ENCODE measurements around the gene RIPK4.

The RIPK4 gene

DNA sequence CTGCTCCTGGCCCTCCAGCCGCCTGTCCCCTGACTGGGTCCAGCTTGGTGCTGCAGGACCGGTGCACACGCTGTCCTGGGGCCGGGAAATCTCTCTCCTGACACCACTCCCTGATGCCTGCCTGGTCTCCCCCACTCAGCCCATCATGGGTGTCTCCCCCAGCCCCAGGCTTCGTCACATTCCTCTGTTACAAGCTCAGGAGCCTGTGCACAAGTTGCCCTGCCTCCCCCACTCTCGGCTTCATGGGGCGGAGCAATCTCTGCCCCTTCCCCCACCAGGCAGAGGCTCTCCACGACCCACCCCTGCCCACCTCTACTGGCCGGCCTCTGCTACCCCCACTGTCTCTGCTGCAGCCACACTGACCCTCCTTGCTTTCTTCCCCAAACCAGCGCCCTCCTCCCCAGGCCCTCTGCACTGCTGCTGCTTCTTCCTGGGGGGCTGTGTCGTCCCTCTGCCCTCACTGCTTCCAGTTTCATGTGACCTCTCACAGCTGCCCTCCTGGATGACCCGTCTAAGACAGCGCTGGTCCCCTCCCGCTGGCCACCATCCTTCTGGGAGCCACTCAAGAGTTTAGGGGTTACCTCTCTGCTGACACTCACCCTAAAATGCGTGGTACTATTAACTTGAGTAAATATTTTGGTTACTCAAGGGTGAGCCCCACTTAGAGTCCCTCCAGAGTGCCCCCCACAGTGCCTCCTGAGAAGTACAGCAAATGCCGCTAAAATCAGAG is 5.7 kb upstream of the RIPK4 start:
- H3K9ac ChIP-seq (ENCODE audit: low read length), result no peak overlapping the region
- H3K27ac ChIP-seq (ENCODE audit: low read depth, low read length), result no peak overlapping the region
- H3K4me3 ChIP-seq (ENCODE audit: low read length), result no peak overlapping the region
- H3K4me1 ChIP-seq (ENCODE audit: control insufficient read depth, insufficient read depth, low read length), result peaks cover 4% of the 10 kb centered on the region
- H3K36me3 ChIP-seq (ENCODE audit: control insufficient read depth, insufficient read depth, low read length), result no peaks in the 10 kb centered on the region
- H3K27me3 ChIP-seq (ENCODE audit: control insufficient read depth, insufficient read depth, low read length), result peaks cover 34% of the 10 kb centered on the region

DNA sequence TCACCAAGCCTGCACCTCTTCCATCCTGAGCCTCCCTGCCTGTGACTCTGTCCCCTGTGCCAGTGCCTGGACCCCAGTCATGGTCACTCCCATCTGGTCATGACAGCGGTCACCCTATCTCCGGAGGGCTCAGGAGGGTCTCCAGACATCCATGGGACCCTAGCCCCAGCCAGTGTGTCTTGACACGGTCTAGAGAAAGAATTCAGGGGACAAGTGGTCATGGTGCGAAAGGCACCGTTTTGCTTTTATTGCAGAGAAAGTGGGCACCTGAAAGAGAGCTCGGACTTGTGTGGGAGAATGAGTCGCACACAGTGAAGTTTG is 4.7 kb upstream of the RIPK4 start:
- H3K4me1 ChIP-seq (ENCODE audit: control insufficient read depth, insufficient read depth, low read length), result peaks cover 4% of the 10 kb centered on the region
- no peak overlapping the region for H3K9ac ChIP-seq (ENCODE audit: low read length)
- H3K27ac ChIP-seq (ENCODE audit: low read depth, low read length), result no peak overlapping the region
- no peak overlapping the region for H3K4me3 ChIP-seq (ENCODE audit: low read length)
- H3K36me3 ChIP-seq (ENCODE audit: control insufficient read depth, insufficient read depth, low read length), result no peaks in the 10 kb centered on the region
- peaks cover 34% of the 10 kb centered on the region for H3K27me3 ChIP-seq (ENCODE audit: control insufficient read depth, insufficient read depth, low read length)

DNA sequence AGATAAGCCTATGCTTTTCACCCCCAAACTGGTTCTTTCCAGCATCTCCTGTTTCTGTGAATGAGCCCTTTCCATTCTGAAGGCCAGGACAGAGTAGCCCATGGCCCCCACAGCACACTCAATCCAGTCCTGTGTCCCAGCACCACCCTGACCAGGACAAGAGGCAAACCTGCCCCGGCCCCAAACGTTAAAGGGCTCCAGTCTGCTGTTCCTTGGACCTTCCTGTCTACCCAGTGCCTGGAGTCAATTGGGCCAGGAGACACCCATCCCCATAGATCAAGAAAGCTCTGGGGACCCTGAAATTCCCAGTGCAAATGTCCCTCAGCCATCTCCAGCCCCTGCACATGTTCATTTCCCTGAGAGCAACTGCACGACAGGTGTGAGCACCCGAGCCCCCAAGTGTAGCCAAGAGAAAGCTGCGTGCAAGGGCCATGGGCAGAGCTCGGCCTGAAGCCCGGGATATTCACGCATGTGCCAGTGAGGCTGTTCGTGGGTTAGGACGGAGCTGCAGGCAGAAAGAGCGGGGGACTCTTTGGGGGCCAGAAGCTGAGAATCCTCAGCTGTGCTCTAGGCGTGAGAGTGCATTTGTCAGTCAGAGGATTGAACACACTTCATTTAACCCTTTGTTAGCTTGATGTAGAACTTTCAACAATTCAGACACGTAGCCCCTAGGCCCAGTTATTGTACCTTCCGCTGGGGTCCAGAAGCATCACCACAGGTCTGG is 4.2 kb upstream of the RIPK4 start:
- Histone ChIP-seq H3K4me1 (ENCODE audit: control insufficient read depth, insufficient read depth, low read length) (peaks cover 4% of the 10 kb centered on the region), H3K36me3 (ENCODE audit: control insufficient read depth, insufficient read depth, low read length) (no peaks in the 10 kb centered on the region), H3K4me3 (ENCODE audit: low read length) (no peak overlapping the region), H3K27me3 (ENCODE audit: control insufficient read depth, insufficient read depth, low read length) (peaks cover 34% of the 10 kb centered on the region), H3K9ac (ENCODE audit: low read length) (no peak overlapping the region), H3K27ac (ENCODE audit: low read depth, low read length) (no peak overlapping the region)

DNA sequence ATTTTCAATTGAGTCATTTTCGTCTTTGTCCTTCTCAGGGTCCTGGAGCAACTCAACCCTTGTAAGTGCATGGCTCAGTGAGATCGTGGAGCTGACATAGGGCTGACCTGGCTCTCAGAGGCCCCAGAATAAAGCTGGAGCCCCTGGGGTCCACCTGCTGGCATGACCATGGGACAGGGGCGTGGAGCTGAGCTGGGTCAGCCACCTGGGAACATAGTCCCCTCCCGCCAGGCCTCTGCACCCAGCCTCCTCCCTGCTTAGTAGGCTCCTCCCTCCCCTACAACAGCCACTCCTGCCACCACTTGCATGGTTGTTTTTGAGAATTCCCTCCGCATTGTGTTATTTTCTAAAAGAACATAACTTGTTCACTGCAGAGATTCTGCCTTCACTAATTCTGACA is 3.1 kb upstream of the RIPK4 start:
- H3K27me3 ChIP-seq (ENCODE audit: control insufficient read depth, insufficient read depth, low read length), result peaks cover 32% of the 10 kb centered on the region

DNA sequence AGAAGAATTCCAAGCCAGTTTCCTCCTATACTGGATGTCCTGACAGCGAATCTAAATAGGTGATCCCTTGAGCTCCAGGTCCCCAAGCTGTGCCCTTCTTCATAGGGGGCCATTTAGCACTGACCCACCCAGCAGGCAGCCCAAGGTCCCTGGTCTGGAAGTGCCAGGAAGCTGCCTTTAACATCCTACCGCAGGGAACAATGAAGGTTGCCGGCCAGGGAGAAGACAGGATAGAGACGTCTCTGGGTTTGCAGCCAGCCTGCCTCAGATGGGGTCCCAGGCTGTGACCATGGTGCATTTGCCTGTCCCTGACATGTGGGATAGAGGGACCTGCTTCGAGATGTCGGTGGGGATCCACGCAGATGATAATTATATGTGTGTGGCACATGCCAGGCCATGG is 2.7 kb upstream of the RIPK4 start:
- Histone ChIP-seq H3K27ac (ENCODE audit: low read depth, low read length) (no peak overlapping the region), H3K9ac (ENCODE audit: low read length) (no peak overlapping the region), H3K36me3 (ENCODE audit: control insufficient read depth, insufficient read depth, low read length) (no peaks in the 10 kb centered on the region), H3K4me1 (ENCODE audit: control insufficient read depth, insufficient read depth, low read length) (peaks cover 4% of the 10 kb centered on the region), H3K27me3 (ENCODE audit: control insufficient read depth, insufficient read depth, low read length) (peaks cover 32% of the 10 kb centered on the region), H3K4me3 (ENCODE audit: low read length) (no peak overlapping the region)

More for the DNA sequence above, 3.1 kb upstream of the RIPK4 start:
- no peak overlapping the region for H3K9ac ChIP-seq (ENCODE audit: low read length)
- H3K27ac ChIP-seq (ENCODE audit: low read depth, low read length), result no peak overlapping the region
- no peak overlapping the region for H3K4me3 ChIP-seq (ENCODE audit: low read length)
- H3K4me1 ChIP-seq (ENCODE audit: control insufficient read depth, insufficient read depth, low read length), result peaks cover 4% of the 10 kb centered on the region
- no peaks in the 10 kb centered on the region for H3K36me3 ChIP-seq (ENCODE audit: control insufficient read depth, insufficient read depth, low read length)

DNA sequence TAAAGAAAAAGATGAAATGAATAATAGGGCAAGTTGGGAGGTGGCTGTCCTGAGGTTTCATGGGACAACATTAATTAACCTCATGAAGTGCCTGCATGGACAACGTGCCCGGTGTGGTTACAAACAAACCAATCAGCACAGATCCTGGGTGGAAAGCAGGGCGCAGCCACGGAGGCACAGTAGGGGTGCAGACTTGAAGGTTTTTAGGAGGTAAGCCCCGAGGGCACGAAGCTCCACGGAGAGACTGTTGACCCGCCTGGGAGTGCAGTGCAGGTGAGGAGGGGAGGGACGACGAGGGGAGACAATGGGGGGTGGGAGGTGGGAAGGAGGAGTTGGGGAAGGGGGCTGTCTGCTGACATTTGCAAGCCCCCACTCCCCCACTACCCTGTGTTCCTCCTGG is 2.3 kb upstream of the RIPK4 start:
- Histone ChIP-seq H3K4me3 (ENCODE audit: low read length) (peak overlapping the region; percentile 39), H3K27me3 (ENCODE audit: control insufficient read depth, insufficient read depth, low read length) (peaks cover 35% of the 10 kb centered on the region), H3K27ac (ENCODE audit: low read depth, low read length) (no peak overlapping the region), H3K4me1 (ENCODE audit: control insufficient read depth, insufficient read depth, low read length) (peaks cover 4% of the 10 kb centered on the region), H3K9ac (ENCODE audit: low read length) (no peak overlapping the region), H3K36me3 (ENCODE audit: control insufficient read depth, insufficient read depth, low read length) (no peaks in the 10 kb centered on the region)

DNA sequence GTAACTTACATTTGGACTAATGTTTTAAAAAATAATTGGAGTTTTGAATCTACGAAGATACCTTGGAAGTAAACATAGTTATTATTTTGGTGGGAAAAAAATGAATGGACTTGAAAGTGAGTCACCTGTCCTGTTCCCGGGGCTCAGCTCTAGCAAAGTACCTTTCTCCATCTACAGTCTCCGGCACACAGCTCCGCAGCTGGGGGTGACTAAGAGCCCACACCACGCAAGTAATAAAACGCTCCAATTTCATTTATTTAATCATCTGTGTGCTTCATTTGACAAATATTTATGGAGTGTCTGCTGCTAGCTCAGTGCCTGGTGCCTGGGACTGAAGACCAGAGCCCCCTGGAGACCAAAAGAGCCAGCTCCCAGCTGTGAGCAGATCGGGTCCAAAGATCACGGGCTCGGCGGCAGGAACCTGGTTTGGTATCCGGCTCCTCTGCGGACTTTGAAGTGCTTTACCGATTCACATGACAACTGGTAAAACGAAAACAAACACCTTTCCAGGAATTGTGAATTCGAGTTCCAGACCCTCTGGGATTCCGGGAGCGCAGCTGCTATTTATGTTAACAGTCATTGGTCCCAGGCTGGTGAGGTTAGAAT is 1.7 kb upstream of the RIPK4 start:
- no peaks in the 10 kb centered on the region for H3K36me3 ChIP-seq (ENCODE audit: control insufficient read depth, insufficient read depth, low read length)
- peaks cover 37% of the 10 kb centered on the region for H3K27me3 ChIP-seq (ENCODE audit: control insufficient read depth, insufficient read depth, low read length)
- no peak overlapping the region for H3K9ac ChIP-seq (ENCODE audit: low read length)
- peaks cover 4% of the 10 kb centered on the region for H3K4me1 ChIP-seq (ENCODE audit: control insufficient read depth, insufficient read depth, low read length)
- H3K4me3 ChIP-seq (ENCODE audit: low read length), result peak overlapping the region; percentile 45
- no peak overlapping the region for H3K27ac ChIP-seq (ENCODE audit: low read depth, low read length)

DNA sequence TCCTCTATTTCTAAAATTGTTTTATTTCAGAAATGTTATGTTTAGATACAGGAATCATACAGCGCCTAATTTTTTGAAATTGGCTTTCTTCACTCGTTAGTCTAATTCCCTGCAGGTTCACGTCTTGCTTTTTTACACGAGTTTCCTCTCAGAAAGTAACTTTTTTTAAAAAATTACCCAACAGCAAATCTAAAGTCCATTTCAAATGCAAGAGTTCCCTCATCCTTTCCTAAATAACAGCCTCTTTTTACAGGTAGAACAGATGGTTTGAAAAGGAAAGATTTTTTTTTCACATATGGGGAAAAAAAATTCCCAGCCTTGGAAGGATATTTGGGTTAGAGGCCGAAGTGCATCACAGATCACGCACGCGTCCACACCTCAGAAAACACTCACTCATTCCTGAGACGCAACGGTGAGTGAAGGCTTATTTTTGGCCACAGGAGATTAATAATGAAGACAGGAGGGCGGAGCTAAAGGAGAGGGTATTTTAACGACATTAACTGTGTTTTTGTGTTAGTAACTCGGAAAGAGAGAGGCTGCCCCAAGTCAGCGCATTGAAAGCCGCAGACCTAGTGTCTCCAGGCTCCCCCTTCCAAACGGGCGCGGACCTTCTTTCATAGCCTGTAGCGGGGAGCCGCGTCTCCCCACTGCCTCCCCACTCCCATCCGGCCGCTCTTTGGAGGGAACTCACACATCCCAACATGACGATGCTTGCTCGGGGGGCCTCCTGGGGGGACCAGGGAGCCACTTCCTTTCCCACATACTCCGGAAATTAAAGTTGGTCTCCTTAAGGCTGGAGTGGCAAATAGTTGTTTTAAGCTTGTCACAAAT is 969 bp upstream of the RIPK4 start:
- no peak overlapping the region for H3K27ac ChIP-seq (ENCODE audit: low read depth, low read length)
- peaks cover 37% of the 10 kb centered on the region for H3K27me3 ChIP-seq (ENCODE audit: control insufficient read depth, insufficient read depth, low read length)
- H3K36me3 ChIP-seq (ENCODE audit: control insufficient read depth, insufficient read depth, low read length), result no peaks in the 10 kb centered on the region
- peak overlapping the region; percentile 45 for H3K4me3 ChIP-seq (ENCODE audit: low read length)
- no peak overlapping the region for H3K9ac ChIP-seq (ENCODE audit: low read length)
- peaks cover 4% of the 10 kb centered on the region for H3K4me1 ChIP-seq (ENCODE audit: control insufficient read depth, insufficient read depth, low read length)

DNA sequence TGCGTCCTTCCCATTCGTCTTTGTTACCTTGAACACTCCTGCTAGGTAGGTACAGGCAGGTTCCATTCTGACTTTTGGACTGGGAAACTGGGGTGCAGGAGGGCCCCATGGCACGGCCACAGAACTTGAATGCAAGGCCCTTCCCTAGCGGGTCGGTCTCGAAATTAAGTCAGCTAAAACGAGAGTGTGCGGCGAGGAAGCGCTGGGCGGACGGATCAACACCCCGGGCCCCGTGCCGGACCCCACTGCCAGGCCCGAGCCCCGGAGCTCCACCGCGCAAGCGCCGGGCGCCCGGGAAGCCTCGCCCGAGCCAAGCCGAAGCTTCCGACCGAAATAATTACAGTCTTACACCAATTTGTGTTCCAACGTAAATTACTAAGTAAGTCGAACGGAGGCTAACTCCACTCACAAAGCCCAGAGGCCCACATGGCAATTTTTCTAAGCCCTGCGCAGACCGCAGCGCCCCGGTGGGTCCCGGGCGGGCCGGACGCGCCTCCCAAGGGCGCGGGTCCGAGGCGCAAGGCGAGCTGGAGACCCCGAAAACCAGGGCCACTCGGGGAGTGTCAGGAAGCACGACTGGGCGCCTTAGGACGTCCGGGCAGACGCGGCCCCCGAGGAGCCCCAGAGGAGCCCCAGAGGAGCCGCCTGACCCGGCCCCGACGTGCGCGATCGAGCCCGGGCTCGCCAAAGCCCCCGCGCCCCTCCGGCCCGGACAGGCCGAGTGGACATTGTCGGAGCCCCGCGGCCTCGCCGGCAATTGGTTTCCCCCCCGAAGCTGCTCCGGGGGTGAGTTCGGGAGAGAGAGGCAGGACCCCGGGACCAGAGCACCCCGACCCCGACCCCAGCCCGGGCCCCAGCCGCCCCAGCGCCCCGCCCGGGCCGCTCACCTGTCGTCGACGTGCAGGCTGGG is 624 bp downstream of the RIPK4 start:
- Histone ChIP-seq H3K9ac (ENCODE audit: low read length) (no peak overlapping the region), H3K4me3 (ENCODE audit: low read length) (peak overlapping the region; percentile 51), H3K27ac (ENCODE audit: low read depth, low read length) (peak overlapping the region; percentile 12), H3K36me3 (ENCODE audit: control insufficient read depth, insufficient read depth, low read length) (no peaks in the 10 kb centered on the region), H3K27me3 (ENCODE audit: control insufficient read depth, insufficient read depth, low read length) (peaks cover 31% of the 10 kb centered on the region), H3K4me1 (ENCODE audit: control insufficient read depth, insufficient read depth, low read length) (peaks cover 4% of the 10 kb centered on the region)

DNA sequence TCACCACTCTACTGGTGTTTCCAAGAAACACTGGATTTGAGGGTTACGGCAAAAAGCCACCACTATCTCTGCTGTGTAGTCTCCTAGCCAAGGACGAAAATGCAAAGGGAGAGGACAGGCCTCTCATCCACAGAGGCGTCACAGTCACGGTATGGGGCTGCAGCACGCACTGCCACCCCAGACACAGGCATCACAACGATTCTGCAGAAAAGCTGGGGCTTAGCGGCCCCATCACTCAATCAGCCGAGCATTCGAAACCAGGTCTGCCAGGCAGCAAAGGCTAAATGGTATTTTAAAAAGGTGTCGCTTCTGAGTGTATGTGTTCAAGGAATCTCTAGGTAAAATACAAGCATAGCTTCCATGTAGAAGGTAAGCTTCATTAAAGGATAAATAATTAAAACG is 1.4 kb downstream of the RIPK4 start:
- no peak overlapping the region for H3K9ac ChIP-seq (ENCODE audit: low read length)

DNA sequence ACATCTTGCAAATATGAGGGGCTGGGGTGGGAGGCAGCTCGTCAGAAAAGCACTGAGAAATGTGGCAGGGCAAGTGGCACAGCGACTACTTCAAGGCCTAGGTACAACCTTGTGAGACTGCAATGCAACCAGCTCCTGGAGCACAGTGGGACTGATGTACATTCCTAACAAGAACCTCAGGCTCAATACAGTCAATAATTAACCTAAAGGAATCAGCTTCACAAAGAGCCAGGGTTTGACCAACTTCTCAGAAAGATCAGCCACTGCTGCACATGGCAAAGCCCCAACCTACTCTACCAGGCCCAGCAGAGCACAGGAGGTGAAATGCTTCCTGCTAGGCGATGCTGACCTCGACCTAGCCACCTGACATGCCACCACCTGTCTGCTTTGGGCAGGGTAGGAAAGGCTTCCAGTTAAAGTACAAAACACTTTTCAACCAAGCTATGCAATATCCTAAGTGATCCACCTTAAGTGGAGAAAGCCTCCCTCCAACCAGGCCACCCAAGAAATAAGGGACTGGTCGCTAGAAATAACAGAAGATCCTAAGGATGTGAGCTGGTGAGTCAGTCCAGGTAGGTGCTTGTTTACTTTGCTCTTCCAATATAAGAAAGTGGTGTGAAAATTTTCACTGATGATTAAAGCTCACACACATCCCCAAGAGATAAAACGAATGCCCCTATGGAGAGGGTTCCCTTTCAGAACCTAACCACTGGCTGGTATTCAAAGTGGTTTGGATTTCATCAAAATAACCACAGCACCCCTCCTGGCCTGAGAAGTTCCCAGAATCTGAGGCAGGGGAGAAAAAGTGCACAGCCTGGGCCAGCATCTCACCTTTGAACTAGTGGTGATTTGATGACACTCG is 2.1 kb downstream of the RIPK4 start:
- peaks cover 4% of the 10 kb centered on the region for H3K4me1 ChIP-seq (ENCODE audit: control insufficient read depth, insufficient read depth, low read length)
- H3K27ac ChIP-seq (ENCODE audit: low read depth, low read length), result no peak overlapping the region

More for the DNA sequence above, 1.4 kb downstream of the RIPK4 start:
- H3K4me1 ChIP-seq (ENCODE audit: control insufficient read depth, insufficient read depth, low read length), result peaks cover 4% of the 10 kb centered on the region
- peaks cover 29% of the 10 kb centered on the region for H3K27me3 ChIP-seq (ENCODE audit: control insufficient read depth, insufficient read depth, low read length)
- H3K4me3 ChIP-seq (ENCODE audit: low read length), result peak overlapping the region; percentile 25
- no peaks in the 10 kb centered on the region for H3K36me3 ChIP-seq (ENCODE audit: control insufficient read depth, insufficient read depth, low read length)
- H3K27ac ChIP-seq (ENCODE audit: low read depth, low read length), result no peak overlapping the region

More for the DNA sequence above, 2.1 kb downstream of the RIPK4 start:
- H3K9ac ChIP-seq (ENCODE audit: low read length), result no peak overlapping the region
- H3K4me3 ChIP-seq (ENCODE audit: low read length), result no peak overlapping the region
- H3K36me3 ChIP-seq (ENCODE audit: control insufficient read depth, insufficient read depth, low read length), result no peaks in the 10 kb centered on the region
- H3K27me3 ChIP-seq (ENCODE audit: control insufficient read depth, insufficient read depth, low read length), result peaks cover 25% of the 10 kb centered on the region
